Endodermal cell (in vitro differentiated cells): Measurements from ENCODE around the gene MRPS34. TPM values are rescaled to one million over a fixed set of nuclear protein-coding genes. Genes with fewer than 3 reads are reported as not detected.

Source experiments
- DNase-seq: peaks from one replicate; pipeline ENCODE4 v3.0.0-alpha.2; 2017
- H3K27ac ChIP-seq: 2 replicates; pipeline ENCODE4 v1.5.1; 2013; ENCODE audit warnings: mild to moderate bottlenecking, low read depth, low read length, moderate library complexity
- H3K27me3 ChIP-seq: 2 replicates; pipeline ENCODE4 v1.6.1; 2013; ENCODE audit warnings: mild to moderate bottlenecking, low read length, moderate library complexity; ENCODE audit not compliant: insufficient read depth, control insufficient read depth, poor library complexity, severe bottlenecking
- H3K36me3 ChIP-seq: 2 replicates; pipeline ENCODE4 v1.7.0; 2013; ENCODE audit warnings: mild to moderate bottlenecking, low read length, moderate library complexity; ENCODE audit not compliant: control insufficient read depth, insufficient read depth
- H3K4me1 ChIP-seq: one replicate; pipeline ENCODE4 v1.7.0; 2013; ENCODE audit warnings: low read length; ENCODE audit not compliant: control insufficient read depth, insufficient read depth
- H3K4me3 ChIP-seq: 2 replicates; pipeline ENCODE4 v1.5.1; 2013; ENCODE audit warnings: mild to moderate bottlenecking, low read length, moderate library complexity
- H3K9ac ChIP-seq: 2 replicates; pipeline ENCODE4 v1.6.1; 2013; ENCODE audit warnings: mild to moderate bottlenecking, low read length, moderate library complexity; ENCODE audit not compliant: poor library complexity, severe bottlenecking; ENCODE audit errors: extremely low read depth
- H3K9me3 ChIP-seq: 2 replicates; pipeline ENCODE4 v1.6.1; 2013; ENCODE audit warnings: mild to moderate bottlenecking, low read length, moderate library complexity; ENCODE audit not compliant: control insufficient read depth
- H3K27ac Mint-ChIP-seq: 2 replicates; pipeline ENCODE4 v1.8.0; 2020; ENCODE audit warnings: mixed read lengths
- H3K27me3 Mint-ChIP-seq: 2 replicates; pipeline ENCODE4 v1.8.0; 2021; ENCODE audit warnings: mild to moderate bottlenecking, mixed read lengths; ENCODE audit not compliant: insufficient read depth
- H3K36me3 Mint-ChIP-seq: 2 replicates; pipeline ENCODE4 v1.8.0; 2020; ENCODE audit warnings: low read depth, mixed read lengths
- H3K4me1 Mint-ChIP-seq: 2 replicates; pipeline ENCODE4 v1.8.0; 2020; ENCODE audit warnings: mixed read lengths
- H3K4me3 Mint-ChIP-seq: 2 replicates; pipeline ENCODE4 v1.8.0; 2020; ENCODE audit warnings: mild to moderate bottlenecking, moderate library complexity, mixed read lengths
- H3K9me3 Mint-ChIP-seq: 2 replicates; pipeline ENCODE4 v1.8.0; 2020; ENCODE audit warnings: mild to moderate bottlenecking, mixed read lengths
- WGBS, 2 experiments: methylation state at CpG; one replicate each; pipeline versions ENCODE4 v1.1.5 to v1.1.7; 2013; ENCODE audit warnings: missing lambda C conversion rate in 2 of 2, mixed read lengths in 1 of 2; ENCODE audit not compliant: insufficient coverage in 1 of 2, insufficient read length in 1 of 2; 5-methylcytosine and 5-hydroxymethylcytosine counted together
- total RNA-seq, 2 donors: library from RNA; stranded (reverse); fragmentation: NEBNext Ultra II Directional in 1 of 2; extraction: Animal tissue kit (Norgen Biotek cat#: 25700) in 1 of 2; gene quantifications; 2 replicates in 1 of 2; 3 replicates in 1 of 2; pipeline ENCODE4 v1.2.1, GENCODE V29; 2021
- TF ChIP-seq, protein P1 (sequence below): fragments of 200-600 bp; sonication (generic); conservative IDR thresholded peaks from 2 replicates; pipeline ENCODE4 v1.5.0; 2021; ENCODE audit warnings: antibody characterized with exemption, mild to moderate bottlenecking

The MRPS34 gene
- total RNA-seq, 2 donors from 2014 or later: 137 to 164 TPM

GRCh38 chr16:1776991-1777374 is 4.0 kb upstream of the MRPS34 start:
- Mint-ChIP-seq H3K36me3 (peaks cover 12% of the 10 kb centered on the region), H3K4me3 (no peak overlapping the region), H3K27me3 (no peaks in the 10 kb centered on the region), H3K9me3 (no peaks in the 10 kb centered on the region), H3K27ac (no peak overlapping the region), H3K4me1 (peaks cover 10% of the 10 kb centered on the region)
- no peak for DNase-seq
- Histone ChIP-seq H3K9me3 (no peaks in the 10 kb centered on the region), H3K4me1 (peaks cover 8% of the 10 kb centered on the region), H3K27ac (no peak overlapping the region), H3K9ac (no peak overlapping the region), H3K4me3 (no peak overlapping the region), H3K36me3 (peaks cover 19% of the 10 kb centered on the region), H3K27me3 (no peaks in the 10 kb centered on the region)
- TF ChIP-seq, protein P1, sequence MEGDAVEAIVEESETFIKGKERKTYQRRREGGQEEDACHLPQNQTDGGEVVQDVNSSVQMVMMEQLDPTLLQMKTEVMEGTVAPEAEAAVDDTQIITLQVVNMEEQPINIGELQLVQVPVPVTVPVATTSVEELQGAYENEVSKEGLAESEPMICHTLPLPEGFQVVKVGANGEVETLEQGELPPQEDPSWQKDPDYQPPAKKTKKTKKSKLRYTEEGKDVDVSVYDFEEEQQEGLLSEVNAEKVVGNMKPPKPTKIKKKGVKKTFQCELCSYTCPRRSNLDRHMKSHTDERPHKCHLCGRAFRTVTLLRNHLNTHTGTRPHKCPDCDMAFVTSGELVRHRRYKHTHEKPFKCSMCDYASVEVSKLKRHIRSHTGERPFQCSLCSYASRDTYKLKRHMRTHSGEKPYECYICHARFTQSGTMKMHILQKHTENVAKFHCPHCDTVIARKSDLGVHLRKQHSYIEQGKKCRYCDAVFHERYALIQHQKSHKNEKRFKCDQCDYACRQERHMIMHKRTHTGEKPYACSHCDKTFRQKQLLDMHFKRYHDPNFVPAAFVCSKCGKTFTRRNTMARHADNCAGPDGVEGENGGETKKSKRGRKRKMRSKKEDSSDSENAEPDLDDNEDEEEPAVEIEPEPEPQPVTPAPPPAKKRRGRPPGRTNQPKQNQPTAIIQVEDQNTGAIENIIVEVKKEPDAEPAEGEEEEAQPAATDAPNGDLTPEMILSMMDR: no peak
- 97 to 99% methylated on average over 12 to 22 of the region's 22 CpGs for WGBS, 2 experiments

DNA sequence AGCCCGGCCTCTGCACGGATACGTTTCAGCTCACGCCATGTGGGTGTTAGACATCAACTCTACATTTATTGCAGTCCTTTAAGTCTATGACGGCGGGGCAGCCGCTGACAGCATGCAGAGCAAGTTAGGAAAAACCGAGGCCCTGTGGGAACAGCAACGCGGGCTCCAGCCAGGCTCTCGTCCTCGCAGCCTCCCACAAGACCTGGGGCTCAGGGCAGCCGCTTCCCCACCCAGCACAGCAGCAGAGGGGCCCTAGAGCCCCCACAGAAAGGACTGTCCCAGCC is 3.7 kb upstream of the MRPS34 start:
- Mint-ChIP-seq H3K27ac (no peak overlapping the region), H3K27me3 (no peaks in the 10 kb centered on the region), H3K4me1 (peaks cover 8% of the 10 kb centered on the region), H3K9me3 (no peaks in the 10 kb centered on the region), H3K36me3 (peaks cover 12% of the 10 kb centered on the region), H3K4me3 (no peak overlapping the region)
- 95 to 96% methylated on average over 12 to 13 of the region's 13 CpGs for WGBS, 2 experiments
- no peak overlapping the region for H3K4me3 ChIP-seq
- no peak overlapping the region for H3K9ac ChIP-seq
- TF ChIP-seq, protein P1: no peak
- no peak overlapping the region for H3K27ac ChIP-seq
- no peaks in the 10 kb centered on the region for H3K27me3 ChIP-seq
- DNase-seq: no peak
- no peaks in the 10 kb centered on the region for H3K9me3 ChIP-seq
- peaks cover 19% of the 10 kb centered on the region for H3K36me3 ChIP-seq
- H3K4me1 ChIP-seq: peaks cover 8% of the 10 kb centered on the region

DNA sequence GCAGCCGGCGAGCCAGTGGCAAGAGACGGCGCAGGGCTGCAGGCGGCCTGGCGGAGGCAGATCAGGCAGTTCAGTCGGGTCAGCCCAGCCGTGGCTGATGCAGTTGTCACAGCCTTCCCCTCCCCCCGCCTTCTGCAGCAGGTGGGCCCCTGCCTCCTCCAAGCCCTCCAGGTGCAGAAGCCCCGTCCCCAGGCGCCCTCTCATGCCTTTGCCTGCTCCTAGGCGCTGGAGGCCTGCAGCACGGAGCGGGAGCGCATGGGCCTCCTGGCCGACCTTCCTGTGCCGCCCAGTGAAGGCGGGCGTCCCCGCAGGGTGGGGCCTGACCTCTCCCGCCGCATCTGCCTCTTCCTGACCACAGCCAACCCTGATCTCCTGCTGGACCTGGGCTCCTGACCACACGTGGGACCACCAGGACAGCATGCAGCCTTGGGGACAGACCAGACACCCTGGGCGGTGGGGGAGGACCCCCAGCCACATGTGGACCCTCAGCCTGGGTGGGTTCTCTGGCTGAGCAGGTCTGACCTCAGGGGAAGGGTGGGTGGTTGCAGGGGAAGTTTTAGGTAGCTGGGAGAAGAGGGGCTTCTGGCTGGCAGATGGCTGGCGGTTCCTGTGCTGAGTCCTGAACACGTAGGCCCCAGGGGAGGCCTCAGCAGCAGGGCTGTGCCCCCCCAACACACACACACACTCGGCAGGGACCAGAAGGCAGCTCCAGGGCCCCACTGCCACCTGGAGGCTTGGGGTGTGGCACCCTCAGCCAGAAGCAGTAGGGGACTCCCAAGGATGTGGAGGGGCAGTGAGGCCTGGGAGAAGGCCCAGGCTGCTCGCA is 3.1 kb upstream of the MRPS34 start:
- H3K4me3 Mint-ChIP-seq: no peak overlapping the region

More for the DNA sequence above, 3.1 kb upstream of the MRPS34 start:
- DNase-seq: no peak
- TF ChIP-seq, protein P1: no peak
- no peaks in the 10 kb centered on the region for H3K9me3 Mint-ChIP-seq
- 94 to 96% methylated on average over 7 to 26 of the region's 28 CpGs for WGBS, 2 experiments
- H3K27me3 Mint-ChIP-seq: no peaks in the 10 kb centered on the region
- no peak overlapping the region for H3K27ac Mint-ChIP-seq
- Histone ChIP-seq H3K36me3 (peaks cover 18% of the 10 kb centered on the region), H3K9me3 (no peaks in the 10 kb centered on the region), H3K4me1 (peaks cover 4% of the 10 kb centered on the region), H3K4me3 (no peak overlapping the region), H3K27ac (no peak overlapping the region), H3K9ac (no peak overlapping the region), H3K27me3 (no peaks in the 10 kb centered on the region)
- peaks cover 12% of the 10 kb centered on the region for H3K36me3 Mint-ChIP-seq
- H3K4me1 Mint-ChIP-seq: peaks cover 3% of the 10 kb centered on the region
